Stimulated activated CD8-positive, alpha-beta memory T cell treated with anti-CD3 and anti-CD28 coated beads, Interleukin-4, amount 100 ng/mL, for 48 hours (primary cell): ENCODE measurements around the gene PPM1K.

Source experiments
- DNase-seq: peaks from one replicate; pipeline ENCODE4 v3.0.0-alpha.2; 2020

Gene PPM1K

GRCh38 chr4:88276952-88277710 is 7.2 kb downstream of the PPM1K start:
- no peak for DNase-seq

GRCh38 chr4:88275949-88276515 is 8.3 kb downstream of the PPM1K start:
- DNase-seq: no peak

- DNase-seq: no peak
These were observed 8.8 kb downstream of the PPM1K start for GRCh38 chr4:88275516-88275915.

GRCh38 chr4:88268913-88269312 is 15.4 kb downstream of the PPM1K start:
- DNase-seq: no peak

DNA sequence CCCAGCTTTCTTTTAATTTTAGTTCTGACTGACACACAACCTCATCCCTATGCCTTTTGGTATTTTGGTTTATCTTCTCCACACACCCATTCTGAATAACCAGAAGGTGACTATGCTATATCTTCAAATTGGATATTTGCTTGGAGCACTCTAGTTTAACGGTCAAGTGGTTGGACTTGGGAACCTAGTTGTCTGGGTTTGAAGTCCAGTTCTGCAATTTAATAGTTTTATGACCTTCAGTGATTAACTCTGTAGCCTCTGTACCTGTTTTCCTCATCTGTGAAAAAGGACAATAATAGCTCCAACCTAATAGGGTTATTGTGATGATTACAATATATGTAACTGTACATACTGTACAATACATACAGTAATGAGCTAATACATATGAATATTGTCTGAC is 20.0 kb downstream of the PPM1K start:
- DNase-seq: no peak

- no peak for DNase-seq
These were observed 26.6 kb downstream of the PPM1K start for GRCh38 chr4:88257726-88258125.

- DNase-seq: no peak
These were observed 29.2 kb downstream of the PPM1K start for GRCh38 chr4:88255111-88255510.

GRCh38 chr4:88251924-88252323 is 32.4 kb downstream of the PPM1K start:
- no peak for DNase-seq

- DNase-seq: no peak
These were observed 37.2 kb downstream of the PPM1K start for GRCh38 chr4:88247148-88247547.

DNA sequence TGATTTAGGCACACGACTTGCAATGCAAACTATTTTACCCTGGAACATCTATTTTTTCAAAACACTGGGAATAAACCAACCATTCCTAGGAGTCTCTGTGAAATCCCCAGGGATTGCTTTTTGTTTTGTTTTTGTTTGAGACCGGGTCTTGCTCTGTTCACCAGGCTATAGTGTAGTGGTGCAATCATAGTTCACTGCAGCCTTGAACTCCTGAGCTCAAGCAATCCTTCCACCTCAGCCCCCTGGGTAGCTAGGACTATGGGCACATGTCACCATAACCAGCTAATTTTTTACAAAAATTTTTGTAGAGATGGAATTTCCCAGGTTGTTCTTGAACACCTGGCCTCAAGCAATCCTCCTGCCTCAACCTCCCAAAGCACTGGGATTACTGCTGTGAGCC is 37.8 kb downstream of the PPM1K start:
- no peak for DNase-seq

DNA sequence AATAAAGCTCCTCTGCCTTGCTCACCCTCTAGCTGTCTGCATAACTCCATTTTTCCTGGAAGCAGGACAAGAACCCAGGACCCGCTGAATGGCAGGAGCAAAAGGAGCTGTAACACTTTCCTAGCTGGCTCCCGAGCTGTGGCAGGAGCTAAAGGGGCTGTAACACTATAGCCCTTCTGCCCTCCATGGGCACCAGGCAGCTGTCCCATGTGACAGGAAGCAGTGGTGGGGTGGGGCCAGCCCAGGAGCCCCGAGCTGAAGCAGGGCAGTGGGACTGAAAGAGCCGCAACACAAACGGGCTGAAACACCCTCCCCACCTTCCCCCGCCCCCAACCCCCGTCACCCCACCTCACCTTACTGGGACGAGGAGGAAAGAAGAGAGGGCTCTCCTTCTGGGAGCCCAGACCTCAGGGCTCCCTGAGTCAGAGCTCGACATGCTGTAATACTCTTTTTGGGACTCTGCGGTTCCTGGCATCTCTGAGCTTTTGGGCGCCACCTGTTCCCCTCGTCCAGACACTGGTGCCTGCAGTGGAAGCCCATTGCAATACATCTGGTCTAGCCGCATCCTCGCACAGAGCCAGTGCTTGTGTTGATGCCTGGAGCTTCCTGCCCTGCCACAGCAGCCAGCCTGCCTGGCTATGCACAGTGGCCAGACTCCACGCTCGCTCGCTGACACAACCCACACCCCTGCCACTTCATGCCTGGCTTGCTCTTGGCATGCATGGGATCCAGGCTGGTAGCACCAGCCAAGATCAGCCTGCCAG is 39.4 kb downstream of the PPM1K start:
- peak; percentile 49 for DNase-seq

DNA sequence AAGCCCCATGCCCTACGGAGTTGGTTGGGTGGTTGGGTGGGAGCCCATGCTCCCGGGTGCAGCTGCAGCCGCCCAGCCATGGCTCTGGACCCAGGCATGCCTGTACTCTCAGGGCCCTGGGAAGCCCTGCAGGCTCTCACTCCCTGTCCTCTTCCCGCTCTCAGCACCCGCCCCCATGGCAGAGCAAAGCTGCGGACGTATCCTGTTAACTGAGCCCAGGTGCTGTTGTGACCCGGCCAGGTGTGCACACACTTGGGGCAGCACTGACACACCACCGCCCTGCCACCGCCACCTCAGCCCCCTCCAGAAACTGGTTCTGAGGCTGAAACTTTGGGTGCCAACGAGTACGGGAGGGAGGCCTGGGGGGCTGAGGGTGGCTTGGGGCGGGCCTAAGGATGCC is 40.3 kb downstream of the PPM1K start:
- no peak for DNase-seq

GRCh38 chr4:88242144-88242543 is 42.2 kb downstream of the PPM1K start:
- no peak for DNase-seq

- no peak for DNase-seq
These were observed 44.1 kb downstream of the PPM1K start for GRCh38 chr4:88240297-88240714.

DNA sequence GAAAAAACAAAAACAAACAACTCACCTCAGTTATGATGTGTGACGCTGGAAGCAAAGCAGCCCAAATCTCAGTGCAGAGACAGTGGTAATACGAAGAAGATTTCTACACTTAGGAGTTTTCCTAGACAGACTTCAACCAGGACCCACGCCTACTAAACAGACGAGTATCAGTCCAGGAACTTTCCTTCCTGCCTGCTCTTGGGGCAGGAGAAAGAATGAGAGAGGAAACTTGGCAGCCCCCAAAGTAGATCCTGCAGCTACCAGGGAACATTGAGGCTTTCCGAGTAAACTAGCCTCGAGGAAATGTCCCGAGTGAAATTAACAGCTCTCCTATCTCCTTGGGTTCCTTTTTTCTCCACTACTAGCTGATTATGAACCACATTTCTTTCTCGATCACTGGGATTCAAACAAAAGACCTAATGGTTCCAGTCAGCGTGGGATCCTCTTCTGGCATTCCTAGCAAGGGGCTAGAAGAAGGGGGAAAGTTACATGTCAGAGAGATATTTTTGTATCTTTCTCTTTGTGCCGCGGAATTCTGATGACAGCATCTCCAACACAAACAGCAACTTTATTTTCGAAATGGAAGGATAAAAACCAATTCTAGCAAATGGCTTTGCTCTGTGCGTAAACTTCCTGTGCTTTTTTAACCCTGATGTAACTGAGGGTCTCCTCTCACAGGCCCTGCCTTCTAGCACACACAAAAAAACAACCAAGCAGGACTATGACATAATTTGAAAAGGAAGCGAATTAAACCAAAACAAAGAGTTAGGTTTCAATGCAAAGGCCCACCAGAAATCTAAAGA is 53.2 kb downstream of the PPM1K start:
- no peak for DNase-seq

GRCh38 chr4:88230461-88230891 is 53.9 kb downstream of the PPM1K start:
- no peak for DNase-seq

DNA sequence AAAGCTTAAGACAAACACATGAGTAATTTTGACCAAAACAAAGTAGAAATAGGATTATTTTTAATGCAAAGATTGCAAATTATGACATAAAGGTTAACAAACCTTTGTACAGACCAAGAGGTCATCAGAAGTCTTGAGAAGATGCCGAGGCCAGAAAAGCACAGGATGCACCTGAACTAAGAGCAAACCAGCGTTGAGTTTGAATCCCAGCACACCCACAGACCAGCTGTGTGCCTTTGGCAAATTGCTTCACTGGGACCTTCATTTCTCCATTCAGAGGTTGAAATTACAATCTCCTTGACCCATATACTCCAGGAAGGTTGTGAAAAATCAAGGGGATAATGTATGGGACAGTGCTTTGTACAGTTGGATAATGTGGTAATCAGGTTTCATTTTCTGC is 56.6 kb downstream of the PPM1K start:
- DNase-seq: no peak

- DNase-seq: no peak
These were observed 58.2 kb downstream of the PPM1K start for GRCh38 chr4:88226143-88226542.

DNA sequence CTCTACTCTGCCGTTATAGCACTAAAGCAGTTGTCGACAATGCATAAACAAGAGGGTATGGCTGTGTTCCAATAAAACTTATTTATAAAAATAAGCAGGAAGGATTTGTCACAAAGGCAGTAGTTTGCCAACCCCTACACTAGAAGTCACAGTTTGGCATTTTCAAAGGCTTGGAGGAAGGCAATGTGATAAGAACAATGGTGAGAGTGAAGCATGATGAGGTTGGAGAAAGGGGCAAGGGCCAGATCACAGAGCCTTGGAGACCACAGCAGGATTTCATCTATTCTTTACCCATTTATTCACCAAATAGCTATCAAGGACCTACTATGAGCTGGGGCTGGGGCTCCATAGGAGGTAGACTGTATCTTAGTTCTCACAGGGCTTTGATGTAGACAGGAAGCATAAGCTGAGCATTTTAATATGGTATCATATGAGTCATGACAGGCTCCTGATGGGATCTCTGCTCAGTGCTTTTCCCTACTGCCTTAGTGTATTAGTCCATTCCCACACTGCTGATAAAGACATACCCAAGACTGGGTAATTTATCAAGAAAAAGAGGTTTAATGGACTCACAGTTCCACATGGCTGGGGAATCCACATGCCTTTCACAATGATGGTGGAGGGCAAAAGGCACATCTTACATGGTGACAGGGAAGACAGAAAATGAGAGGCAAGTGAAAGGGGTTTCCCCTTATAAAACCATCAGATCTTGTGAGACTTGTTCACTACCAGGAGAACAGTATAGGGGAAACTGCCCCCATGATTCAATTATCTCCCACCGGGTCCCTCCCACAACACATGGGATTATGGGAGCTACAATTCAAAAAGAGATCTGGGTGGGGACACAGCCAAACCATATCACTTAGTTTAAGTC is 58.9 kb downstream of the PPM1K start:
- DNase-seq: no peak

GRCh38 chr4:88223516-88223915 is 60.8 kb downstream of the PPM1K start:
- no peak for DNase-seq

DNA sequence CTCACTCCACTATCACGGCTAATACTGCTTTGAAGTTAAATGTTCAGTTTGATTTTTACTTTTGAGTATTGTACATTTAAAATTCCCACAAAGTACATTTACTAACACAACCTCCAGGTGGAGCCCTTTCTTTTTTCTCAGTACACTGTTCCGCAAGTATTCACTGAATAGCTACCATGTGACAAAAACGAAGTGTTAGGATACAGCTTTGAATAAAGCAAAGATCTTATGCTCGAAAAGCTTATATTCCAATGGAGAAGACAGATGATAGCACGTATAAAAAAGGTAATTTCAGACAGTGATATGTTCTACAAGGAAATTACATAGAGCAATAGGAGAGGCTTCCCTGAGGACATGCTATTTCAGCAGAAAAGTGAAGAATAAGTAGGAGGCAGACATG is 65.3 kb downstream of the PPM1K start:
- DNase-seq: no peak

GRCh38 chr4:88217169-88217568 is 67.2 kb downstream of the PPM1K start:
- DNase-seq: no peak
